Caco-2 (cell line): ENCODE results near the gene TSPAN18. TPM values are rescaled to one million over a fixed set of nuclear protein-coding genes. Genes with fewer than 3 reads are reported as not detected.

Source experiments
- BruUV-seq: library from RNA; stranded (reverse); fragments of 400-500 nt; replicated peaks from 2 replicates; lab custom pipeline; 2021; lab: Mats Ljungman, UMichigan
- CTCF ChIA-PET: fragments of 300-600 bp; sonication (Branson Sonifier 250); formaldehyde crosslinking; loops from one replicate; lab custom pipeline; 2022; ENCODE audit warnings: antibody characterized with exemption; lab: Charles Lee
- POLR2A ChIA-PET: fragments of 300-600 bp; sonication (Branson Sonifier 250); formaldehyde crosslinking; loops from one replicate; lab custom pipeline; 2022; ENCODE audit warnings: antibody characterized with exemption; lab: Charles Lee
- DNase-seq, 2 experiments: peaks; one replicate each; pipeline versions ENCODE4 v3.0.0 to v3.0.0-alpha.2; 2020 to 2022
- H3K27me3 ChIP-seq: replicated peaks from 2 replicates; pipeline ENCODE4 v1.6.0; 2011; ENCODE audit warnings: low read length; ENCODE audit not compliant: control insufficient read depth, insufficient read depth
- H3K36me3 ChIP-seq: 2 replicates; pipeline ENCODE4 v1.5.1; 2011; ENCODE audit warnings: low read length; ENCODE audit not compliant: control insufficient read depth, insufficient read depth
- H3K4me1 ChIP-seq: fragments of 250-450 bp; sonication (Bioruptor Pico); 2 replicates; pipeline ENCODE4 v1.5.1; 2020; ENCODE audit warnings: mild to moderate bottlenecking
- H3K4me3 ChIP-seq: 2 replicates; pipeline ENCODE4 v1.5.1; 2011; ENCODE audit warnings: low read depth, mild to moderate bottlenecking, control low read depth, low read length
- H3K9me3 ChIP-seq: fragments of 250-450 bp; sonication (Bioruptor Pico); 2 replicates; pipeline ENCODE4 v1.5.1; 2020; ENCODE audit warnings: mild to moderate bottlenecking, moderate library complexity
- H3K27ac Mint-ChIP-seq: one replicate; pipeline ENCODE4 v1.8.0; 2022; ENCODE audit warnings: mixed read lengths; ENCODE audit not compliant: unreplicated experiment
- H3K27me3 Mint-ChIP-seq: one replicate; pipeline ENCODE4 v1.8.0; 2022; ENCODE audit warnings: mixed read lengths; ENCODE audit not compliant: insufficient read depth, unreplicated experiment
- H3K36me3 Mint-ChIP-seq: one replicate; pipeline ENCODE4 v1.8.0; 2022; ENCODE audit warnings: mild to moderate bottlenecking, mixed read lengths; ENCODE audit not compliant: insufficient read depth, unreplicated experiment
- H3K4me1 Mint-ChIP-seq: one replicate; pipeline ENCODE4 v1.8.0; 2022; ENCODE audit warnings: low read depth, mixed read lengths; ENCODE audit not compliant: unreplicated experiment
- H3K4me3 Mint-ChIP-seq: one replicate; pipeline ENCODE4 v1.8.0; 2022; ENCODE audit warnings: mild to moderate bottlenecking, moderate library complexity, mixed read lengths; ENCODE audit not compliant: unreplicated experiment
- H3K9me3 Mint-ChIP-seq: one replicate; pipeline ENCODE4 v1.8.0; 2022; ENCODE audit warnings: mixed read lengths; ENCODE audit not compliant: unreplicated experiment
- CTCF ChIP-seq, 2 experiments: fragments of 200-600 bp in 1 of 2; IDR thresholded peaks; 1 replicate in 1 of 2; 2 replicates in 1 of 2; pipeline versions ENCODE4 v1.5.1 to v1.8.0; 2011 to 2022; ENCODE audit warnings: antibody characterized with exemption in 1 of 2, control low read depth in 1 of 2, inconsistent platforms in 1 of 2, low read depth in 1 of 2, low read length in 1 of 2, mild to moderate bottlenecking in 1 of 2, moderate library complexity in 1 of 2; ENCODE audit not compliant: insufficient read depth in 1 of 2, severe bottlenecking in 1 of 2, unreplicated experiment in 1 of 2
- intact Hi-C: fragments of 100-400 bp; cut with micrococcal nuclease; formaldehyde crosslinking; loops from one replicate; pipeline ENCODE4 v1.10.0; 2022; ENCODE audit not compliant: unreplicated experiment
- total RNA-seq: library from RNA; stranded (reverse); gene quantifications from 2 replicates; pipeline ENCODE4 v1.2.3, GENCODE V29; 2022

The TSPAN18 gene
- total RNA-seq, 1 experiment from 2014 or later: 7.4 TPM

- no peak for TF ChIP-seq CTCF (IDR thresholded peaks at IDR 0.05; ENCODE audit: insufficient read depth in 1 of 2, low read depth in 1 of 2, low read length in 1 of 2, severe bottlenecking in 1 of 2, unreplicated experiment in 1 of 2)
- no TSS peak for BruUV-seq
- Histone ChIP-seq H3K4me1 (peaks cover 4% of the 10 kb centered on the region; the same call in 1 of the 2 replicates), H3K4me3 (no peak overlapping the region), H3K27me3 (no peaks in the 10 kb centered on the region; the same call in 1 of the 2 replicates), H3K36me3 (no peaks in the 10 kb centered on the region; the same call in 1 of the 2 replicates), H3K9me3 (peaks cover under 1% of the 10 kb centered on the region; the same call in 1 of the 2 replicates)
- ChIA-PET POLR2A (no interaction called here), CTCF (no interaction called here)
- peak in 1 of 2 experiments; percentile 25 for DNase-seq
- Mint-ChIP-seq H3K27ac (no peak overlapping the region), H3K4me3 (no peak overlapping the region), H3K27me3 (peaks cover 6% of the 10 kb centered on the region), H3K36me3 (no peaks in the 10 kb centered on the region), H3K4me1 (peaks cover 10% of the 10 kb centered on the region), H3K9me3 (peaks cover 4% of the 10 kb centered on the region)
- intact Hi-C loops: no loop called here
Observed at GRCh38 chr11:44773351-44773965, 46.7 kb downstream of the TSPAN18 start.

GRCh38 chr11:44774108-44774507, 47.3 kb downstream of the TSPAN18 start:
- H3K27ac Mint-ChIP-seq: no peak overlapping the region
- no peaks in the 10 kb centered on the region; the same call in 1 of the 2 replicates for H3K27me3 ChIP-seq
- no peaks in the 10 kb centered on the region for H3K9me3 ChIP-seq
- no peaks in the 10 kb centered on the region; the same call in 1 of the 2 replicates for H3K36me3 ChIP-seq
- intact Hi-C loops: no loop called here
- BruUV-seq: no TSS peak
- H3K4me1 Mint-ChIP-seq: peaks cover 10% of the 10 kb centered on the region
- peaks cover 6% of the 10 kb centered on the region for H3K27me3 Mint-ChIP-seq
- POLR2A ChIA-PET: no interaction called here
- H3K9me3 Mint-ChIP-seq: no peaks in the 10 kb centered on the region
- H3K36me3 Mint-ChIP-seq: no peaks in the 10 kb centered on the region
- no peak for TF ChIP-seq CTCF (IDR thresholded peaks at IDR 0.05; ENCODE audit: insufficient read depth in 1 of 2, low read depth in 1 of 2, low read length in 1 of 2, severe bottlenecking in 1 of 2, unreplicated experiment in 1 of 2)
- H3K4me1 ChIP-seq: peaks cover 4% of the 10 kb centered on the region; the same call in 1 of the 2 replicates
- CTCF ChIA-PET: no interaction called here
- H3K4me3 Mint-ChIP-seq: no peak overlapping the region
- H3K4me3 ChIP-seq: no peak overlapping the region
- peak in 1 of 2 experiments; percentile 31 for DNase-seq

GRCh38 chr11:44774731-44775130, 48.0 kb downstream of the TSPAN18 start:
- Mint-ChIP-seq H3K4me1 (peaks cover 10% of the 10 kb centered on the region), H3K9me3 (no peaks in the 10 kb centered on the region), H3K4me3 (no peak overlapping the region), H3K36me3 (no peaks in the 10 kb centered on the region), H3K27ac (no peak overlapping the region), H3K27me3 (peaks cover 6% of the 10 kb centered on the region)
- DNase-seq: no peak
- no peaks in the 10 kb centered on the region; the same call in 1 of the 2 replicates for H3K27me3 ChIP-seq
- no peaks in the 10 kb centered on the region for H3K9me3 ChIP-seq
- no peaks in the 10 kb centered on the region; the same call in 1 of the 2 replicates for H3K36me3 ChIP-seq
- no TSS peak for BruUV-seq
- peaks cover 4% of the 10 kb centered on the region; the same call in 1 of the 2 replicates for H3K4me1 ChIP-seq
- no peak overlapping the region for H3K4me3 ChIP-seq
- CTCF ChIA-PET: interaction anchor here (0.7 to 0.8 kb wide), 2 partner anchors 8 to 42 kb away, joined by 3 read pairs; no protein-coding TSS in a partner anchor
- POLR2A ChIA-PET: no interaction called here
- TF ChIP-seq CTCF (IDR thresholded peaks at IDR 0.05; ENCODE audit: insufficient read depth in 1 of 2, low read depth in 1 of 2, low read length in 1 of 2, severe bottlenecking in 1 of 2, unreplicated experiment in 1 of 2): no peak
- intact Hi-C loops: loop anchor here (1.0 to 5.0 kb wide), 3 partner anchors 47 to 153 kb away; no protein-coding TSS in a partner anchor
